GM12878 (cell line): Measurements from ENCODE around the gene RNASE7. TPM values are rescaled to one million over a fixed set of nuclear protein-coding genes. Genes with fewer than 3 reads are reported as not detected.

Source experiments
- ATAC-seq: fragments of 200-7000 bp; cut with Tn5 transposase; 3 replicates; pipeline ENCODE4 v1.9.1; 2020; ENCODE audit warnings: mild to moderate bottlenecking, moderate library complexity
- BruUV-seq: library from RNA; stranded (reverse); fragments of 400-500 nt; replicated peaks from 2 replicates; lab custom pipeline; 2021; lab: Mats Ljungman, UMichigan
- CTCF ChIA-PET: fragments of 300-600 bp; sonication (Branson Sonifier 250); formaldehyde crosslinking; extraction: SDS; loops from one replicate; lab custom pipeline; 2021; ENCODE audit warnings: inconsistent platforms; lab: Yijun Ruan, JAX
- POLR2A ChIA-PET: fragments of 350-600 bp; formaldehyde crosslinking; extraction: SDS; loops from one replicate; lab custom pipeline; 2021; ENCODE audit warnings: inconsistent platforms; lab: Charles Lee
- RAD21 ChIA-PET: fragments of 300-600 bp; sonication (Branson Sonifier 250); formaldehyde crosslinking; loops from one replicate; lab custom pipeline; 2023; ENCODE audit warnings: antibody characterized with exemption; ENCODE audit not compliant: unreplicated experiment; lab: Charles Lee
- SMC1A ChIA-PET: fragments of 300-600 bp; sonication (Branson Sonifier 250); formaldehyde crosslinking; loops from one replicate; lab custom pipeline; 2023; ENCODE audit not compliant: unreplicated experiment, uncharacterized antibody; lab: Charles Lee
- DNase-seq: peaks from one replicate; pipeline ENCODE4 v3.0.0-alpha.2; 2011; ENCODE audit warnings: low read depth, low spot score
- FAIRE-seq: peaks from 3 replicates; lab custom pipeline; 2011; peaks lifted over from hg19 to GRCh38; lab: Jason Lieb, UNC
- H2AFZ ChIP-seq: 2 replicates; pipeline ENCODE4 v1.6.0; 2011; ENCODE audit warnings: low read depth, low read length, control low read depth; ENCODE audit not compliant: control insufficient read depth
- H3K27ac ChIP-seq: 2 replicates; pipeline ENCODE4 v1.5.1; 2011; ENCODE audit warnings: control low read depth; ENCODE audit not compliant: control insufficient read depth, insufficient read depth
- H3K27me3 ChIP-seq, 2 experiments: replicated peaks in 1 of 2; 2 replicates each; pipeline versions ENCODE4 v1.6.0 to v1.6.1; 2011; ENCODE audit warnings: low read length in 1 of 2; ENCODE audit not compliant: control insufficient read depth in 2 of 2, insufficient read depth in 2 of 2
- H3K36me3 ChIP-seq, 2 experiments: 2 replicates each; pipeline ENCODE4 v1.5.1; 2011; ENCODE audit warnings: low read length in 1 of 2; ENCODE audit not compliant: control insufficient read depth in 2 of 2, insufficient read depth in 2 of 2
- H3K4me1 ChIP-seq: 2 replicates; pipeline ENCODE4 v1.6.1; 2011; ENCODE audit warnings: mild to moderate bottlenecking, low read length, moderate library complexity, mixed read lengths; ENCODE audit not compliant: control insufficient read depth, insufficient read depth
- H3K4me2 ChIP-seq: 2 replicates; pipeline ENCODE4 v1.6.0; 2011; ENCODE audit warnings: control low read depth; ENCODE audit not compliant: control insufficient read depth, insufficient read depth
- H3K4me3 ChIP-seq: fragments of 200-600 bp; sonication (generic); 2 replicates; pipeline ENCODE4 v1.5.1; 2016
- H3K79me2 ChIP-seq: 2 replicates; pipeline ENCODE4 v1.6.0; 2011; ENCODE audit warnings: low read length; ENCODE audit not compliant: control insufficient read depth, insufficient read depth
- H3K9ac ChIP-seq: 2 replicates; pipeline ENCODE4 v1.8.0; 2011; ENCODE audit warnings: low read length, control low read depth, mixed read lengths; ENCODE audit not compliant: control insufficient read depth, insufficient read depth
- H3K9me3 ChIP-seq: replicated peaks from 3 replicates; pipeline ENCODE4 v1.5.1; 2011; ENCODE audit warnings: mild to moderate bottlenecking, low read length; ENCODE audit not compliant: control insufficient read depth, insufficient read depth
- H4K20me1 ChIP-seq: 2 replicates; pipeline ENCODE4 v1.6.0; 2011; ENCODE audit not compliant: control insufficient read depth, insufficient read depth
- BACH1 ChIP-seq: fragments of 450-650 bp; IDR thresholded peaks from 2 replicates; pipeline ENCODE4 v1.6.1; 2017; ENCODE audit warnings: mild to moderate bottlenecking, borderline replicate concordance
- BHLHE40 ChIP-seq, 2 experiments: fragments of 450-650 bp in 1 of 2; IDR thresholded peaks; 2 replicates each; pipeline ENCODE4 v1.6.1; 2011 to 2017; ENCODE audit warnings: low read depth in 2 of 2, borderline replicate concordance in 1 of 2, improper control_type of control experiment in 1 of 2, low read length in 1 of 2, mild to moderate bottlenecking in 1 of 2
- CBX5 ChIP-seq: sonication (generic); IDR thresholded peaks from 2 replicates; pipeline ENCODE4 v1.6.1; 2016; ENCODE audit warnings: low read depth, moderate library complexity, mild to moderate bottlenecking, inconsistent platforms
- FOXK2 ChIP-seq: fragments of 450-650 bp; IDR thresholded peaks from 2 replicates; pipeline ENCODE4 v1.6.1; 2017; ENCODE audit warnings: mild to moderate bottlenecking, moderate library complexity
- FOXM1 ChIP-seq: IDR thresholded peaks from 2 replicates; pipeline ENCODE4 v1.6.1; 2012; ENCODE audit warnings: low read depth, mild to moderate bottlenecking, inconsistent platforms, low read length, moderate library complexity
- GATAD2B ChIP-seq: fragments of 450-650 bp; conservative IDR thresholded peaks from 2 replicates; pipeline ENCODE4 v1.6.1; 2017; ENCODE audit warnings: low read depth, mild to moderate bottlenecking, moderate library complexity
- IKZF2 ChIP-seq, 2 experiments: fragments of 450-650 bp; IDR thresholded peaks; 2 replicates each; pipeline ENCODE4 v1.6.1; 2017; ENCODE audit warnings: mild to moderate bottlenecking in 2 of 2, moderate library complexity in 2 of 2
- KDM1A ChIP-seq: fragments of 200-600 bp; sonication (generic); IDR thresholded peaks from 2 replicates; pipeline ENCODE4 v1.6.1; 2016; ENCODE audit warnings: borderline replicate concordance
- KLF5 ChIP-seq: fragments of 450-650 bp; IDR thresholded peaks from 2 replicates; pipeline ENCODE4 v1.6.1; 2014; ENCODE audit warnings: mild to moderate bottlenecking; ENCODE audit not compliant: partially characterized antibody
- MXI1 ChIP-seq: fragments of 150-350 bp; IDR thresholded peaks from 2 replicates; pipeline ENCODE4 v1.6.1; 2011; ENCODE audit warnings: low read depth, mild to moderate bottlenecking, inconsistent platforms, low read length, improper control_type of control experiment
- NR2C2 ChIP-seq: IDR thresholded peaks from 2 replicates; pipeline ENCODE4 v1.6.1; 2011; ENCODE audit warnings: borderline replicate concordance, low read depth; ENCODE audit not compliant: control insufficient read depth, insufficient read length
- RELA ChIP-seq: fragments of 450-650 bp; IDR thresholded peaks from 2 replicates; pipeline ENCODE4 v1.8.0; 2014; ENCODE audit warnings: borderline replicate concordance; ENCODE audit not compliant: partially characterized antibody
- SREBF2 ChIP-seq: IDR thresholded peaks from 2 replicates; pipeline ENCODE4 v1.6.1; 2012; ENCODE audit warnings: mild to moderate bottlenecking, low read length
- SUPT20H ChIP-seq: IDR thresholded peaks from 2 replicates; pipeline ENCODE4 v1.6.1; 2011; ENCODE audit warnings: low read depth, mild to moderate bottlenecking, low read length, moderate library complexity, borderline replicate concordance; ENCODE audit not compliant: control insufficient read depth
- ZNF384 ChIP-seq: IDR thresholded peaks from 2 replicates; pipeline ENCODE4 v1.6.1; 2012; ENCODE audit warnings: low read depth, mild to moderate bottlenecking, low read length, improper control_type of control experiment, borderline replicate concordance
- ZNF622 ChIP-seq: fragments of 450-650 bp; IDR thresholded peaks from 2 replicates; pipeline ENCODE4 v1.6.1; 2017; ENCODE audit warnings: mild to moderate bottlenecking, inconsistent platforms
- WGBS: methylation state at CpG from one replicate; pipeline ENCODE4 v1.1.6; 2016; ENCODE audit warnings: low lambda C conversion rate; ENCODE audit not compliant: insufficient replicate concordance, insufficient coverage; ENCODE audit errors: missing lambda C conversion rate; 5-methylcytosine and 5-hydroxymethylcytosine counted together
- in situ Hi-C: fragments of 300-500 bp; cut with MboI; formaldehyde crosslinking; loops from 9 replicates; pipeline ENCODE4 v1.14.3; 2018; ENCODE audit warnings: mixed read lengths
- intact Hi-C: fragments of 100-400 bp; cut with micrococcal nuclease; formaldehyde crosslinking; loops from one replicate; pipeline ENCODE4 v1.14.2; 2022; ENCODE audit not compliant: unreplicated experiment
- polyA plus RNA-seq, 11 experiments: library from polyadenylated mRNA; depleted of rRNA in 4 of 11; unstranded in 6 of 11; stranded (reverse) in 5 of 11; fragments of >200 nt; fragmentation: Nextera tagmentation in 4 of 11; fragmentation: Illumina TruSeq in 1 of 11; extraction: Ambion mirVana in 4 of 11; extraction: Trizol in 1 of 11; gene quantifications; 1 replicate in 1 of 11; 2 replicates in 10 of 11; pipeline versions ENCODE4 v1.2.1 to v1.2.3, GENCODE V29; 2011 to 2016; ENCODE audit warnings: inconsistent platforms in 2 of 11, missing spikeins in 2 of 11, low read depth in 1 of 11
- total RNA-seq, 4 experiments: library from RNA; depleted of rRNA in 3 of 4; stranded (reverse); fragments of >200 nt in 3 of 4; fragmentation: Illumina TruSeq in 1 of 4; extraction: Trizol in 1 of 4; gene quantifications; 2 replicates each; pipeline versions ENCODE4 v1.2.1 to v1.2.3, GENCODE V29; 2013 to 2021
- TF ChIP-seq, protein P1 (sequence below): fragments of 450-650 bp; IDR thresholded peaks from 2 replicates; pipeline ENCODE4 v1.6.1; 2016; ENCODE audit warnings: mild to moderate bottlenecking

Gene RNASE7
- total and polyA plus RNA-seq, 10 of the 15 experiments (the other 5 are each of a cell fraction or from before 2014, with no cell fraction given) = not detected

DNA sequence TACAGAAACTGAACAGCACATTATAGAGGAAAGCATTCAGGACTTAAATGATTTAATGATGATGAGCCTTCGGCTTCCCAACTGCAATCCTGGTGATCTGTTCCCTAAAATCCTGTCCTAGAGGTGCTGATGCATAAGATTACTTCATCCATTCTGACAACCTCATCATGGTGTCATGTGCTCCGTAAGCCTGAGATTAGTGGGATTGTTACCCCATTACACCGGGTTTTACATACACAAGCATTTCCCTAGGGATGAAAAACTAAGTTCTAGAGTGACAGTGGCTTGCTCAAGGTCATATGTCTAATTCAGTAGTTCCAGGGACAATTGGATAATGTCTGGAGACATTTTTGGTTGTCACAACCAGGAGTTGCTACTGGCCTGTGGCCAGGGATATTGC is 5.0 kb upstream of the RNASE7 start:
- POLR2A ChIA-PET = no interaction called here

GRCh38 chr14:21038441-21039422 is 3.4 kb upstream of the RNASE7 start:
- DNase-seq (no peak), ATAC-seq (no peak), FAIRE-seq (no peak)
- Histone ChIP-seq H3K27me3 (peaks cover 0 to 2% of the 10 kb centered on the region in 2 experiments; a peak in 2 of 4 replicates), H3K79me2 (no peaks in the 10 kb centered on the region), H3K4me1 (peaks cover 8% of the 10 kb centered on the region), H4K20me1 (no peaks in the 10 kb centered on the region), H3K9me3 (no peaks in the 10 kb centered on the region), H2AFZ (no peak overlapping the region), H3K9ac (no peak overlapping the region), H3K27ac (no peak overlapping the region), H3K36me3 (no peaks in the 10 kb centered on the region), H3K4me3 (no peak overlapping the region), H3K4me2 (no peak overlapping the region)
- CTCF ChIA-PET = interaction anchor here (1.7 to 4.3 kb wide), 3 partner anchors 12 to 27 kb away, joined by 6 to 57 read pairs (median 8); no protein-coding TSS in a partner anchor
- SMC1A ChIA-PET = interaction anchor here (3.8 kb wide), 1 partner anchor 24 kb away, joined by 36 read pairs; no protein-coding TSS in a partner anchor
- intact Hi-C loops = no loop called here
- WGBS = 48% methylated on average over 10 of the region's 10 CpGs
- BruUV-seq = no TSS peak
- RAD21 ChIA-PET = interaction anchor here (1.3 to 3.5 kb wide), 2 partner anchors 24 to 66 kb away, joined by 4 to 24 read pairs; no protein-coding TSS in a partner anchor
- in situ Hi-C loops = no loop called here
- POLR2A ChIA-PET = no interaction called here
- TF ChIP-seq RELA = no peak
- TF ChIP-seq ZNF622 = no peak
- TF ChIP-seq SUPT20H = no peak
- no peak for TF ChIP-seq FOXM1
- TF ChIP-seq, protein P1, sequence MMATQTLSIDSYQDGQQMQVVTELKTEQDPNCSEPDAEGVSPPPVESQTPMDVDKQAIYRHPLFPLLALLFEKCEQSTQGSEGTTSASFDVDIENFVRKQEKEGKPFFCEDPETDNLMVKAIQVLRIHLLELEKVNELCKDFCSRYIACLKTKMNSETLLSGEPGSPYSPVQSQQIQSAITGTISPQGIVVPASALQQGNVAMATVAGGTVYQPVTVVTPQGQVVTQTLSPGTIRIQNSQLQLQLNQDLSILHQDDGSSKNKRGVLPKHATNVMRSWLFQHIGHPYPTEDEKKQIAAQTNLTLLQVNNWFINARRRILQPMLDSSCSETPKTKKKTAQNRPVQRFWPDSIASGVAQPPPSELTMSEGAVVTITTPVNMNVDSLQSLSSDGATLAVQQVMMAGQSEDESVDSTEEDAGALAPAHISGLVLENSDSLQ = no peak
- no peak for TF ChIP-seq KDM1A
- no peak for TF ChIP-seq ZNF384
- TF ChIP-seq MXI1 = no peak
- no peak for TF ChIP-seq SREBF2
- no peak for TF ChIP-seq IKZF2 (IDR thresholded peaks at IDR 0.05)
- TF ChIP-seq BACH1 = no peak

More for the DNA sequence above, 5.0 kb upstream of the RNASE7 start:
- SMC1A ChIA-PET = no interaction called here
- no TSS peak for BruUV-seq
- CTCF ChIA-PET = interaction anchor here (2.0 kb wide), 1 partner anchor 30 kb away, joined by 4 read pairs; no protein-coding TSS in a partner anchor
- peaks cover 8% of the 10 kb centered on the region for H3K4me1 ChIP-seq
- H3K79me2 ChIP-seq = no peaks in the 10 kb centered on the region
- FAIRE-seq = no peak
- H3K4me3 ChIP-seq = no peak overlapping the region
- in situ Hi-C loops (no loop called here), intact Hi-C loops (no loop called here)
- no peaks in the 10 kb centered on the region for H3K9me3 ChIP-seq
- no peak for DNase-seq
- no peaks in the 10 kb centered on the region for H3K36me3 ChIP-seq
- no peaks in the 10 kb centered on the region for H4K20me1 ChIP-seq
- WGBS = 13% methylated on average over 3 of the region's 3 CpGs
- H3K4me2 ChIP-seq = no peak overlapping the region
- no peak overlapping the region for H3K9ac ChIP-seq
- TF ChIP-seq GATAD2B (no peak), FOXK2 (no peak), NR2C2 (no peak), CBX5 (no peak), KLF5 (no peak), BHLHE40 (IDR thresholded peaks at IDR 0.05; ENCODE audit: borderline replicate concordance in 1 of 2, low read depth in 2 of 2, low read length in 1 of 2) (no peak)
- ATAC-seq = no peak
- no peaks in the 10 kb centered on the region; a peak in 1 of 4 replicates for H3K27me3 ChIP-seq
- no peak overlapping the region for H3K27ac ChIP-seq
- no peak overlapping the region for H2AFZ ChIP-seq
- RAD21 ChIA-PET = interaction anchor here (0.8 kb wide), 1 partner anchor 22 kb away, joined by 4 read pairs; no protein-coding TSS in a partner anchor
